Liver (tissue), 9 donors: ENCODE results near the gene TMPRSS12. TPM values are rescaled to one million over a fixed set of nuclear protein-coding genes. Genes with fewer than 3 reads are reported as not detected.
A peak's percentile ranks its signal among the peaks of the same experiment; 100 is the strongest.

Source experiments
- DNase-seq: peaks from one replicate; pipeline ENCODE4 v3.0.0-alpha.2; 2017; ENCODE audit warnings: low spot score
- H3K27ac ChIP-seq, 2 donors: one replicate each; pipeline ENCODE4 v1.7.0; 2013; ENCODE audit warnings: inconsistent platforms in 2 of 2, low read length in 2 of 2, control low read depth in 1 of 2, low read depth in 1 of 2, mild to moderate bottlenecking in 1 of 2
- H3K27me3 ChIP-seq, 4 donors: one replicate each; pipeline versions ENCODE4 v1.6.1 to v1.7.0; 2013; ENCODE audit warnings: low read length in 3 of 4, inconsistent platforms in 1 of 4, mild to moderate bottlenecking in 1 of 4, moderate library complexity in 1 of 4; ENCODE audit not compliant: control insufficient read depth in 4 of 4, insufficient read depth in 4 of 4
- H3K36me3 ChIP-seq, 4 donors: one replicate each; pipeline versions ENCODE4 v1.6.1 to v1.7.0; 2013; ENCODE audit warnings: low read length in 3 of 4, mild to moderate bottlenecking in 3 of 4, low read depth in 1 of 4, moderate library complexity in 1 of 4; ENCODE audit not compliant: control insufficient read depth in 4 of 4, insufficient read depth in 3 of 4
- H3K4me1 ChIP-seq, 4 donors: one replicate each; pipeline versions ENCODE4 v1.6.1 to v1.7.0; 2013; ENCODE audit warnings: low read length in 3 of 4, mild to moderate bottlenecking in 3 of 4, moderate library complexity in 1 of 4; ENCODE audit not compliant: control insufficient read depth in 4 of 4, insufficient read depth in 4 of 4
- H3K4me3 ChIP-seq, 3 donors: one replicate each; pipeline versions ENCODE4 v1.6.1 to v1.7.0; 2013; ENCODE audit warnings: low read length in 3 of 3, control low read depth in 1 of 3, low read depth in 1 of 3, mild to moderate bottlenecking in 1 of 3
- H3K9ac ChIP-seq, 2 donors: one replicate each; pipeline ENCODE4 v1.7.0; 2013; ENCODE audit warnings: low read length in 2 of 2, mild to moderate bottlenecking in 2 of 2, moderate library complexity in 2 of 2, control low read depth in 1 of 2, low read depth in 1 of 2
- H3K9me3 ChIP-seq, 4 donors: one replicate each; pipeline versions ENCODE4 v1.6.1 to v1.7.0; 2013; ENCODE audit warnings: low read length in 3 of 4; ENCODE audit not compliant: control insufficient read depth in 4 of 4
- FOXA1 ChIP-seq: IDR thresholded peaks from 2 replicates; pipeline ENCODE4 v1.6.1; 2016; ENCODE audit warnings: antibody characterized with exemption
- FOXA2 ChIP-seq: IDR thresholded peaks from 2 replicates; pipeline ENCODE4 v1.6.1; 2016; ENCODE audit warnings: antibody characterized with exemption
- GABPA ChIP-seq, 2 donors: IDR thresholded peaks in 1 of 2; conservative IDR thresholded peaks in 1 of 2; 2 replicates each; pipeline ENCODE4 v1.6.1; 2016; ENCODE audit warnings: antibody characterized with exemption in 2 of 2, mild to moderate bottlenecking in 1 of 2, moderate library complexity in 1 of 2
- HNF4A ChIP-seq, 2 donors: conservative IDR thresholded peaks; 2 replicates each; pipeline ENCODE4 v1.6.1; 2016; ENCODE audit warnings: antibody characterized with exemption in 2 of 2, mild to moderate bottlenecking in 2 of 2
- HNF4G ChIP-seq: IDR thresholded peaks from 2 replicates; pipeline ENCODE4 v1.6.1; 2016; ENCODE audit warnings: antibody characterized with exemption
- JUND ChIP-seq, 2 donors: IDR thresholded peaks; 2 replicates each; pipeline ENCODE4 v1.6.1; 2016; ENCODE audit warnings: antibody characterized with exemption in 2 of 2
- NR2F2 ChIP-seq: IDR thresholded peaks from 2 replicates; pipeline ENCODE4 v1.6.1; 2016; ENCODE audit warnings: antibody characterized with exemption
- RXRA ChIP-seq, 2 donors: IDR thresholded peaks; 2 replicates each; pipeline ENCODE4 v1.6.1; 2017 to 2018; ENCODE audit warnings: antibody characterized with exemption in 2 of 2, mild to moderate bottlenecking in 1 of 2
- YY1 ChIP-seq: IDR thresholded peaks from 2 replicates; pipeline ENCODE4 v1.6.1; 2016; ENCODE audit warnings: antibody characterized with exemption, mild to moderate bottlenecking
- WGBS: extraction: QIAGEN DNeasy Blood & Tissue Kit; methylation state at CpG from one replicate; pipeline ENCODE4 v1.1.7; 2013; 5-methylcytosine and 5-hydroxymethylcytosine counted together
- polyA plus RNA-seq, 2 donors: library from polyadenylated mRNA; stranded (reverse) in 1 of 2; unstranded in 1 of 2; fragments of 200-250 nt in 1 of 2; fragments of >200 nt in 1 of 2; fragmentation: Nextera tagmentation in 1 of 2; extraction: Ambion mirVana in 1 of 2; gene quantifications; one replicate each; pipeline versions ENCODE4 v1.2.1 to v1.2.3, GENCODE V29; 2013 to 2015
- total RNA-seq, 2 donors: library from RNA; depleted of rRNA; stranded (reverse); fragments of >200 nt; gene quantifications; one replicate each; pipeline ENCODE4 v1.2.3, GENCODE V29; 2014
- TF ChIP-seq, protein P1 (sequence below): IDR thresholded peaks from 2 replicates; pipeline ENCODE4 v1.6.1; 2016; ENCODE audit warnings: antibody characterized with exemption
- TF ChIP-seq, protein P2 (sequence below): fragments of 150-350 bp; IDR thresholded peaks from 2 replicates; pipeline ENCODE4 v1.5.1; 2017; ENCODE audit warnings: improper control_type of control experiment, low read depth, low read length; ENCODE audit not compliant: missing input control
- TF ChIP-seq, protein P3 (sequence below): IDR thresholded peaks from 2 replicates; pipeline ENCODE4 v1.6.1; 2016; ENCODE audit warnings: antibody characterized with exemption
- TF ChIP-seq, protein P4 (sequence below): IDR thresholded peaks from 2 replicates; pipeline ENCODE4 v1.6.1; 2016; ENCODE audit warnings: antibody characterized with exemption, mild to moderate bottlenecking
- donor health status: healthy.
- donor health status: healthy.
- donor health status: healthy.
- donor health status: healthy.
- donor health status: healthy.

Gene TMPRSS12
- total and polyA plus RNA-seq, 4 donors: not detected

DNA sequence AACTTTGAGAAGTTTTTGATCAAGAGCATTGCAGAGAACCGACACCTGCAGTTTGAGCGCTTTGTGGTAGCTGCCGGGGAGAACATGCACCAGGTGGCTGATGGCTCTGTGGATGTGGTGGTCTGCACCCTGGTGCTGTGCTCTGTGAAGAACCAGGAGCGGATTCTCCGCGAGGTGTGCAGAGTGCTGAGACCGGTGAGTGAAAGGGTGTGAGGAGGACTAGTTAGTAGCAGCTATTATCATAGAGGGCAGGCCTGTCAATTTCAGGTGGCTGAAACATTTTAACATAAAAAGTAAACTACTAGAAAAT, 82.6 kb downstream of the TMPRSS12 start:
- H3K9ac ChIP-seq: peak overlapping the region; percentile 40 to 99
- no peaks in the 10 kb centered on the region for H3K9me3 ChIP-seq
- peak overlapping the region; percentile 65 to 91 for H3K27ac ChIP-seq
- WGBS: 12% methylated on average over 7 of the region's 7 CpGs
- DNase-seq: peak; percentile 48
- TF ChIP-seq HNF4G: no peak
- TF ChIP-seq YY1: no peak
- no peak for TF ChIP-seq NR2F2
- TF ChIP-seq, protein P1, sequence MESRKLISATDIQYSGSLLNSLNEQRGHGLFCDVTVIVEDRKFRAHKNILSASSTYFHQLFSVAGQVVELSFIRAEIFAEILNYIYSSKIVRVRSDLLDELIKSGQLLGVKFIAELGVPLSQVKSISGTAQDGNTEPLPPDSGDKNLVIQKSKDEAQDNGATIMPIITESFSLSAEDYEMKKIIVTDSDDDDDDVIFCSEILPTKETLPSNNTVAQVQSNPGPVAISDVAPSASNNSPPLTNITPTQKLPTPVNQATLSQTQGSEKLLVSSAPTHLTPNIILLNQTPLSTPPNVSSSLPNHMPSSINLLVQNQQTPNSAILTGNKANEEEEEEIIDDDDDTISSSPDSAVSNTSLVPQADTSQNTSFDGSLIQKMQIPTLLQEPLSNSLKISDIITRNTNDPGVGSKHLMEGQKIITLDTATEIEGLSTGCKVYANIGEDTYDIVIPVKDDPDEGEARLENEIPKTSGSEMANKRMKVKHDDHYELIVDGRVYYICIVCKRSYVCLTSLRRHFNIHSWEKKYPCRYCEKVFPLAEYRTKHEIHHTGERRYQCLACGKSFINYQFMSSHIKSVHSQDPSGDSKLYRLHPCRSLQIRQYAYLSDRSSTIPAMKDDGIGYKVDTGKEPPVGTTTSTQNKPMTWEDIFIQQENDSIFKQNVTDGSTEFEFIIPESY: no peak
- TF ChIP-seq JUND (IDR thresholded peaks at IDR 0.05): no peak
- TF ChIP-seq FOXA2: no peak
- TF ChIP-seq, protein P2, sequence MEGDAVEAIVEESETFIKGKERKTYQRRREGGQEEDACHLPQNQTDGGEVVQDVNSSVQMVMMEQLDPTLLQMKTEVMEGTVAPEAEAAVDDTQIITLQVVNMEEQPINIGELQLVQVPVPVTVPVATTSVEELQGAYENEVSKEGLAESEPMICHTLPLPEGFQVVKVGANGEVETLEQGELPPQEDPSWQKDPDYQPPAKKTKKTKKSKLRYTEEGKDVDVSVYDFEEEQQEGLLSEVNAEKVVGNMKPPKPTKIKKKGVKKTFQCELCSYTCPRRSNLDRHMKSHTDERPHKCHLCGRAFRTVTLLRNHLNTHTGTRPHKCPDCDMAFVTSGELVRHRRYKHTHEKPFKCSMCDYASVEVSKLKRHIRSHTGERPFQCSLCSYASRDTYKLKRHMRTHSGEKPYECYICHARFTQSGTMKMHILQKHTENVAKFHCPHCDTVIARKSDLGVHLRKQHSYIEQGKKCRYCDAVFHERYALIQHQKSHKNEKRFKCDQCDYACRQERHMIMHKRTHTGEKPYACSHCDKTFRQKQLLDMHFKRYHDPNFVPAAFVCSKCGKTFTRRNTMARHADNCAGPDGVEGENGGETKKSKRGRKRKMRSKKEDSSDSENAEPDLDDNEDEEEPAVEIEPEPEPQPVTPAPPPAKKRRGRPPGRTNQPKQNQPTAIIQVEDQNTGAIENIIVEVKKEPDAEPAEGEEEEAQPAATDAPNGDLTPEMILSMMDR: no peak
- no peak for TF ChIP-seq GABPA (IDR thresholded peaks at IDR 0.05 in 1 of 2, conservative IDR thresholded peaks at IDR 0.05 in 1 of 2)
- TF ChIP-seq FOXA1: no peak
- TF ChIP-seq, protein P3, sequence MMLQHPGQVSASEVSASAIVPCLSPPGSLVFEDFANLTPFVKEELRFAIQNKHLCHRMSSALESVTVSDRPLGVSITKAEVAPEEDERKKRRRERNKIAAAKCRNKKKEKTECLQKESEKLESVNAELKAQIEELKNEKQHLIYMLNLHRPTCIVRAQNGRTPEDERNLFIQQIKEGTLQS: no peak
- H3K4me3 ChIP-seq: peak overlapping the region; percentile 63 to 100 (median 90)
- H3K4me1 ChIP-seq: peaks cover 3 to 48% (median 38%) of the 10 kb centered on the region in 4 donors
- no peaks in the 10 kb centered on the region for H3K27me3 ChIP-seq
- H3K36me3 ChIP-seq: peaks cover 0 to 3% (median 1%) of the 10 kb centered on the region in 4 donors

DNA sequence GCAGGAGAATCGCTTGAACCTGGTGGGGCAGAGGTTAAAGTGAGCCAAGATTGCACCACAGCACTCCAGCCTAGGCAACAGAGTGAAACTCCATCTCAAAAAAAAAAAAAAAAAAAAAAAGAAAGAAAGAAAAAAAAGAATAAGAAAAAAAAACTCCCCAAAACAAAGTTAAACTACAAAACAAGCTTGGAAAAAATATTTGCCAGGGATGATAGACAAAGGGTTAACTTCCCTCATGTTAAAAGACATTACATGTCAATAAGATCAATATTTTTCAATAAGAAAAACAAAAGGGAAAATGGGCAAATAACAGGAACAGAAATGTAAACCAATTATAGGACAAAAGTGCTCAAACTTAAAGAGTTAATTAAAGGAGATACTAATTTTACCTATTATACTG, 83.2 kb downstream of the TMPRSS12 start:
- 20% methylated on average over 1 of the region's 1 CpG for WGBS
- H3K4me3 ChIP-seq: peak overlapping the region; percentile 63 to 100 (median 90)
- peaks cover 6 to 54% (median 42%) of the 10 kb centered on the region in 4 donors for H3K4me1 ChIP-seq
- peak; percentile 19 to 23 for TF ChIP-seq HNF4A (conservative IDR thresholded peaks at IDR 0.05)
- TF ChIP-seq RXRA (IDR thresholded peaks at IDR 0.05): peak in 1 of 2 donors; percentile 16
- TF ChIP-seq, protein P4, sequence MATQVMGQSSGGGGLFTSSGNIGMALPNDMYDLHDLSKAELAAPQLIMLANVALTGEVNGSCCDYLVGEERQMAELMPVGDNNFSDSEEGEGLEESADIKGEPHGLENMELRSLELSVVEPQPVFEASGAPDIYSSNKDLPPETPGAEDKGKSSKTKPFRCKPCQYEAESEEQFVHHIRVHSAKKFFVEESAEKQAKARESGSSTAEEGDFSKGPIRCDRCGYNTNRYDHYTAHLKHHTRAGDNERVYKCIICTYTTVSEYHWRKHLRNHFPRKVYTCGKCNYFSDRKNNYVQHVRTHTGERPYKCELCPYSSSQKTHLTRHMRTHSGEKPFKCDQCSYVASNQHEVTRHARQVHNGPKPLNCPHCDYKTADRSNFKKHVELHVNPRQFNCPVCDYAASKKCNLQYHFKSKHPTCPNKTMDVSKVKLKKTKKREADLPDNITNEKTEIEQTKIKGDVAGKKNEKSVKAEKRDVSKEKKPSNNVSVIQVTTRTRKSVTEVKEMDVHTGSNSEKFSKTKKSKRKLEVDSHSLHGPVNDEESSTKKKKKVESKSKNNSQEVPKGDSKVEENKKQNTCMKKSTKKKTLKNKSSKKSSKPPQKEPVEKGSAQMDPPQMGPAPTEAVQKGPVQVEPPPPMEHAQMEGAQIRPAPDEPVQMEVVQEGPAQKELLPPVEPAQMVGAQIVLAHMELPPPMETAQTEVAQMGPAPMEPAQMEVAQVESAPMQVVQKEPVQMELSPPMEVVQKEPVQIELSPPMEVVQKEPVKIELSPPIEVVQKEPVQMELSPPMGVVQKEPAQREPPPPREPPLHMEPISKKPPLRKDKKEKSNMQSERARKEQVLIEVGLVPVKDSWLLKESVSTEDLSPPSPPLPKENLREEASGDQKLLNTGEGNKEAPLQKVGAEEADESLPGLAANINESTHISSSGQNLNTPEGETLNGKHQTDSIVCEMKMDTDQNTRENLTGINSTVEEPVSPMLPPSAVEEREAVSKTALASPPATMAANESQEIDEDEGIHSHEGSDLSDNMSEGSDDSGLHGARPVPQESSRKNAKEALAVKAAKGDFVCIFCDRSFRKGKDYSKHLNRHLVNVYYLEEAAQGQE: no peak
- no peak for TF ChIP-seq GABPA (IDR thresholded peaks at IDR 0.05 in 1 of 2, conservative IDR thresholded peaks at IDR 0.05 in 1 of 2)
- no peak for DNase-seq
- H3K27me3 ChIP-seq: no peaks in the 10 kb centered on the region
- H3K27ac ChIP-seq: peak overlapping the region; percentile 69 to 91
- H3K9ac ChIP-seq: peak overlapping the region; percentile 40 to 99
- no peaks in the 10 kb centered on the region for H3K9me3 ChIP-seq
- peaks cover 0 to 4% (median 1%) of the 10 kb centered on the region in 4 donors for H3K36me3 ChIP-seq
